ENCODE data around the gene DAAM2.

The DAAM2 gene

GRCh38 chr6:39891976-39892375, 99.8 kb downstream of the DAAM2 start:
- DNase-seq, result no peak

- peak; percentile 5 for DNase-seq
Measured at GRCh38 chr6:39892490-39893129, 100.4 kb downstream of the DAAM2 start.

- no peak for DNase-seq
Measured at GRCh38 chr6:39893286-39893685, 101.1 kb downstream of the DAAM2 start.

DNA sequence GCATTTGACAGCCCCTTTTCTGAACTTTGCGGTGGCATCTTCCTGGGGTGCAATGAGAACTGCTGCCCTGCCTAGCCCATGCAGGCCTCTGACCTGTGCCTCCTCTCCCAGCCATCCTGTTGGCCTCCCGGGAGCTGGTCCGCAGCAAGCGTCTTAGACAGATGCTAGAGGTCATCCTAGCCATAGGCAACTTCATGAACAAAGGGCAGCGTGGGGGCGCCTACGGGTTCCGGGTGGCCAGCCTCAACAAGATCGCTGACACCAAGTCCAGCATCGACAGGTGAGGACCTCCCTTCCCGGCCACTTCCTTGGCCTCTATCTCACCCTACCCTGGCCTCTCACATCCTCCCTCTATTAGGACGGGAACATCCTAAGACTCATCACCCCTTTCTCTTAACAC, 104.5 kb downstream of the DAAM2 start:
- DNase-seq, result no peak

- DNase-seq, result no peak
Measured at GRCh38 chr6:39897698-39898097, 105.5 kb downstream of the DAAM2 start.

- DNase-seq, result no peak
Measured at GRCh38 chr6:39898625-39899024, 106.4 kb downstream of the DAAM2 start.

DNA sequence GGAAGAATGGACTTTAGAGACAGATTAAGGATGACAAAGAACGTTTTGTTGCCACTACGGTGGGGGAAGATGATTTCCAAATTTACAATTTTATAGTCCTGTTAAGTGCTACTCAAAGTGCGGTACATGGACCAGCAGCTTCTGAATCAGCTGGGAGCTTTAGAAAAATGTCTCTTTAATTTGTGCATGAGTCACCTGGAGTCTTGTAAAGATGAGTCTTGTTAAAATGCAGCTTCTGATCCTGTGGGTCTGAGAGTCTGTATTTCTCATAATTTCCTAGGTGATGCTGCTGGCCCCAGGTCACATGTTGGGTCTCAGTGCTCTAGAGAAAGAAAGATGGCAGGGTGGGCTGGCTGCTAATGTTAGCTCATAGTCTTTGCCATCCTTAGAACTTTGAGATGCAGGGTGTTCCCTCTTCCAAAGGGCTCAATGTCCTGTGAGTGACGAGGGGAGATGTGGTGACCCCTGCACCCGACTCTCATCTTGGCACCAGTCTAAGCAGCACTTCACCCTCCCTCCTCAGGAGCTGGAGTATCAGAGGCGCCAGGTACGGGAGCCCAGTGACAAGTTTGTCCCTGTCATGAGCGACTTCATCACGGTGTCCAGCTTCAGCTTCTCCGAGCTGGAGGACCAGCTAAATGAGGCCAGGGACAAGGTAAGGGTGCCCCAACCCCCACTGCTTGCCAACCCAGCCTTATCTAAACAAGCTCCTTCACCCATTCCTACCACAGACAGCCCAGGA, 107.5 kb downstream of the DAAM2 start:
- DNase-seq, result no peak

DNA sequence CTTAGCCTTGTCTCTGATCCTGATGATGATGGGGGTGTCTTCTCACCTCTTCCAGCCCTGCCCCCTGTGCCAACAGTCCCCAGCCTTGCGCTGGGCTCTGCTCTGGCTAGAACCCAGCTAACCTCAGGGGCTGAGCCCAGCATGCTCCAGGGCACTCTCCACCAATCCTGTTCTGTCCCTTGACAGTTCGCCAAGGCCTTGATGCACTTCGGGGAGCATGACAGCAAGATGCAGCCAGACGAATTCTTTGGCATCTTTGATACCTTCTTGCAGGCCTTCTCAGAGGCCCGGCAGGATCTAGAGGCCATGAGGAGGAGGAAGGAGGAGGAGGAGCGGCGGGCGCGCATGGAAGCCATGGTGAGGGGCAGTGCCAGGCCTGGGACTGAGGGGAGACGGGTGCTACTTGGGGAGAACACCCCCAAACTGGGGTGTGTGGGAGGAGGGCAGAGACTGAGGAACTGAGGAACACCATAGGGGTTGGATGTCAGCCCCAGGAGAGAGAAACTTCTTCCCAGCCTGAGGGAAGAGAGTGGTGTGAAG, 109.0 kb downstream of the DAAM2 start:
- DNase-seq, result no peak

GRCh38 chr6:39901670-39902069, 109.5 kb downstream of the DAAM2 start:
- DNase-seq, result no peak

- DNase-seq, result no peak
Measured at GRCh38 chr6:39902136-39902535, 110.0 kb downstream of the DAAM2 start.

DNA sequence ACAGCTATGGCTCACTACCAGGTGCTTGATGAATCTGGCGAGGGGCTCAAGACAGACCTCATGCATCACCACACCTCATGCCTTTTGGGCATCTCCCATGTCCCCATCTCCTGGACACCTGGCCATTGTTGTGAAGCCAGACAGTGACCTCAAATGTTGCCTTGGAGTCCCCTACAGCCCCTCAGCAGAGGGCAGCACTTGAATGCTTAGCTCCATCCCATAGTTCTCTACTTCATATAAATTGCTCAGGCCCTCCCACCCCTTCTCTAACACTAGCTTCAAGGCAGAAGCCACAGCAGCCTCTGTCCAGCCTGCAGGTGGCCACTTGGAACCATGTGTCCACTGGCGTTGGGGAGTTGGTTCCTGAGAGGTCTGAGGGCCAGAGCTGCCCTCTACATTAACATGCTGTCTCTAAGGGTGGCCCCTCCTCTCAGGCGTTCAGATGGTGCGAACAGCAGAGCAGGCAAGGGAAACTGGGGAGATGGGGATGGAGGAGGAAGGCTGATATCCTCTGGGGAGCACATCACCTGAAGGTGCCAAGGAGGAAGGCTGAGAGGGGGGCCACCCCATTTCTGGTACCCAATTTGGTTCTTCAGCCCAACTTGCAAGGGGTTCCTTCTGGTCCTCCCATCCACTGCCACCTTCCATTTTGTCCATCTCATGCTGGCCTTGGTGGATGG, 110.8 kb downstream of the DAAM2 start:
- DNase-seq, result no peak

- DNase-seq, result no peak
Measured at GRCh38 chr6:39903656-39904055, 111.5 kb downstream of the DAAM2 start.

GRCh38 chr6:39904946-39905639, 112.9 kb downstream of the DAAM2 start:
- no peak for DNase-seq

- no peak for DNase-seq
Measured at GRCh38 chr6:39905640-39905975, 113.4 kb downstream of the DAAM2 start.

DNA sequence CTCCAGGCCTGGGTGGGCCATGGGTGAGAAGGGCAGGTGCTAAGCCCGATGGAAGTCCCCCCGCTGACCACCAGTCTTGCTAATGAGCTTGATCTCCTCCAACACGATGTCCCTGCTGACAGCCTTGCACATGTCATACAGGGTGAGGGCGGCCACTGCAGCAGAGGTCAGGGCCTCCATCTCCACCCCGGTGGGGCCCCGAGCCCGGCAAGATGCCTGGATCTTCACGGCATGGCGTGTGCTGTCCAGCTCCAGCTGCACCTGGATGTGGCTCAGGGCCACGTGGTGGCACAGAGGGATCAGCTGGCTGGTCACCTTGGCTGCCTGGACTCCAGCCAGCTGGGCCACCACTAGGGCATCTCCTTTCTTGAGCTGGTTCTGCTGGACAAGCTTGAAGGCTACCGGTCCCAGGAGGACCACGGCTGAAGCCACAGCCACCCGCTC, 114.2 kb downstream of the DAAM2 start:
- no peak for DNase-seq

DNA sequence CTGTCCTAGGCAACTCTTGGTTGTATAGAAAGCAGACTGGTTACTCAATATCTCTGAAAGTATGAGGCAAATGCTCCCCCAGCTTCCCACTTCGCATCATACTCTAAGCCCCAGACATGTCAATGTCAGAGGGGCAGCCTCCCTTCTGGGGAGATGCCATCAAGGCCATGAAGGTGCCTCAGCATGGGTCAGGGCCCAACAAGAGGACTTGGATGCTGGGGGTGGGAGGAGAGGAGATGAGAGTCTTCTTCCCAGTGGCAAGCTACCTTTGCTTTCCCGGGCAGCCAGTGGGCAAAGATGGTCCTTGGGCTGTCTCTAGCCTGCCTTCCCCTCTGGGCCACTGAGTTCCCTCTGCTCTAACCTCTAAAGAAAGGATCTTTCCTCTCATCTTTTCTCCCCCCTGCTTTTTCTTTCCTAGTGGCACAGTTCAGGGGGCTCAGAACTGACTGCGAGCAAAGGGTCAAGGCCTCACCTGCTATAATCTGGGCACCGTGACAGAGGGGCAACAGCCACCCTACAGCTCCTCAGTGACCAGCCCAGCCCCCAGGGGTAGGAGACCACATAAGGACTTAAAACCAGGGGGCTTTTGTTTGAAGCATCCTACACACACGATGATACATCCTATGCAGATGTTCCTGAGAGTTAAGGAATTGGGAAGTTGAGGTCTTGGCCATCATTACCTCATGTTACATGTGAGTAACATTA, 115.8 kb downstream of the DAAM2 start:
- no peak for DNase-seq

- no peak for DNase-seq
Measured at GRCh38 chr6:39908838-39909583, 116.8 kb downstream of the DAAM2 start.

DNA sequence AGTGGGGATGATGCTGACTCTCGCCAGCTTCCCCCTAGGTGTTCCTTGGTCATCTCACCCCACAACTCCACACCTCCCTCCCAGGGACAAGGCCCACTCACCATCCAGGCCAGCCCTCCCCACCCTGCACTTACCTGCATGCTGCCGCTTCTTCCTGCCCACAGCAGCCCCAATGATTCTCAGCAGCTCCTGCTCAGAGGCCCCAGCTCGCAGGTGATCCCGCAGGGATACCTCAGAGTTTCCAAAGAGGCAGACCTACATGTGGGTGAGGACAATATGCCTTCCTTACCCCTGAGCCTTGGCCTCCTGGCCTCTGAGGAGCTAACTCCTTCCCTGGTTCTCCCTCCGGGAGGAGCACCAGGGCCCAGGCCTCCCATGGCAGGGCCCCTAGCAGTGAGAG, 117.5 kb downstream of the DAAM2 start:
- no peak for DNase-seq

- DNase-seq, result no peak
Measured at GRCh38 chr6:39910164-39910563, 118.0 kb downstream of the DAAM2 start.

DNA sequence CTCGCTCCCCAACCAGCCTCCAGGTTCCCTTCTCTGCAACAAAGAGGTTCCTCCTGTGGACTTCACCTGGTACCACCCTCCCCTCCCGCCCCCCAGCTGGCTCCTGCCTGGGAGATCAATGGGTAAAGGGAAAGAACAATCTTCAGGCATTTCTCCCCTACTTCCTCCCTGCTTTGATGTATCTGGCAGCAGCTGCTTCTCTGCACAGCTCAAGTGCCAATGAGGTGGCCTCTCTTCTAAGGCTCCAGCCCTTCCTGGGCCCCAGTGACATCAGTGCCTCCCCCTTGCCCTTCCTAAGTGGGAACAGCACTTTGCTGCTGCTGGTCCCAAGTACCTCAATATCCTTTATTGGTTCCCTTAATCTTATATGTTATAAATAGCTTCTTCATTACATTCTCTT, 118.6 kb downstream of the DAAM2 start:
- DNase-seq, result no peak

- DNase-seq, result no peak
Measured at GRCh38 chr6:39911513-39912125, 119.4 kb downstream of the DAAM2 start.
